Body of pancreas (tissue), 4 donors: Measurements from ENCODE around the gene A3GALT2.

Experiments
- CTCF ChIP-seq, 7 experiments: fragments of 450-650 bp in 4 of 7; fragments of 200-600 bp in 3 of 7; sonication (generic) in 3 of 7; IDR thresholded peaks; one replicate each; pipeline ENCODE4 v1.5.1; 2016 to 2019; ENCODE audit warnings: antibody characterized with exemption in 7 of 7
- POLR2A ChIP-seq, 3 donors: fragments of 450-650 bp; IDR thresholded peaks; one replicate each; pipeline ENCODE4 v1.6.1; 2016; ENCODE audit warnings: antibody characterized with exemption in 3 of 3, mild to moderate bottlenecking in 2 of 3

GRCh38 chr1:33328817-33329216 is 7.9 kb upstream of the A3GALT2 start:
- TF ChIP-seq CTCF (IDR thresholded peaks at IDR 0.05) (no peak), POLR2A (IDR thresholded peaks at IDR 0.05) (no peak)
